Measurements from ENCODE around the gene PRKN.

Gene PRKN

DNA sequence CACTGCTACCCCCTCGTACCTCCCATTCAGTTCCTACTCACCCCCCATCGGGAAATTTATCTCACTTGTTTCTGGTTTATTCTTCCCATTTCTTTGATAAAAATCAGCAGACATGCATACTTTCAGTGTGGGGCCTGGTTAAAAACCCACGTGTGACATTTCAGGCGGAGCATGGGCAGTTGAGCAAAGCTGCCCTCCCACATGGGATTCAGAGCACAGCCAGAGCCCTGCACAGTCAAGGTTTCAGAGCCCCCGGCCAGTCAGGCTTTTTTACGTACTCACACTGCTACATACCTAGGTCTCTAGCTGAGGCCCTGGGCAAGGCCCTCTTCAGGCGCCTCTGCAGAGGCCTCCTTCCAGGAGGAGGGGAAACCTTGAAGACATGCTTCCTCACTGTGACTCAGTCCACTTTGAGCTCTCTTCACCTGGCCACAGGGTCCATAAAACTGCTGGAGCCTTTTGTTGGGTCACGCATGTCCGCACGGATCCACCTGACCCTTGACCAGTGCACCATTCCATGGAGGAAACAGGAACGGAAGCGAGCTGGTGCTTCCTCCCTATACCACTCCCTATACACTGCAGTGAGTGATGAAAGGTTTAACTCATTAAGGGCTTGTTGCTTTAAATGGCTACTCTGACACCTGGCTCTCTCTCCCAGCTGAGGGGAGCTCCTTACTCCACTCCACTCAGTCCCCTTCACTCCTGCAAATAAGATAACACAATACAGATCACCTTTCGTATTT is 713.3 kb downstream of the PRKN start:
- no peak for DNase-seq

DNA sequence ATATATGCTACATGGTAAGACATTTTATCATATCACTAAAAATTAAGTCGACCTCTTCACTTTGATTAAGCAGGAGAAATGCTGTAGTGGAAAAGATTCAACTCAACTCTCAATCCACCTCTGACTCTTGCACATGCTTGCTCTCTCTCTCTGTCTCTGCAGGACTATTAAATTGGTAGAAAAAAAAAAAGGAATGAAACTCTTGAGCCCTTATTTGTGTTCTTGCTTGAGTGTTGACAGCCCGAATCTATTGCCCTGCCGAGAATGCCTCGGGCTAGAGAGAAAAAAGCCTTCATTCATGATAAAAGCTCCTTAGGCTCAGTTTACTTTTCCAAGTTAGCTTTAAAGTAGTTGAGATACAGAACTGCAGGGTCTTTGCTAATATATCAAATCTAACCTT is 722.2 kb downstream of the PRKN start:
- DNase-seq, result no peak

DNA sequence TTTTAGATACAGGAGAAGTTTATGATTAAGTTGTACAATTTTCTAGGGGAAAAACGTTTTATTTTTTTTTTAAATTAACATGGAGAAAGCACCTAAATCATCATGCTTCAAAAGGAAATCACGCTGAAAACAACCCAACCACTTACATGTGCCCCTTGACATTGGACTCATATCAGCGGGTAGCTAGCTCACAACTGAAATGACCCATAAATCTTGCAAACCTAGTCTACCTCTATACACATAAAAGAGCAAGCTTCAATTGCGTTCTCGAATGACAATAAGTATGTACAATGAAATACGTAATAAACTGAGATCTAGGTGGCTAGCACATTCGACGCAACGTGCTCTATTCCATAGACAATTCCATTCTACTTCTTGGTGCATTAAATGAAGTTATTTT is 730.8 kb downstream of the PRKN start:
- no peak for DNase-seq

DNA sequence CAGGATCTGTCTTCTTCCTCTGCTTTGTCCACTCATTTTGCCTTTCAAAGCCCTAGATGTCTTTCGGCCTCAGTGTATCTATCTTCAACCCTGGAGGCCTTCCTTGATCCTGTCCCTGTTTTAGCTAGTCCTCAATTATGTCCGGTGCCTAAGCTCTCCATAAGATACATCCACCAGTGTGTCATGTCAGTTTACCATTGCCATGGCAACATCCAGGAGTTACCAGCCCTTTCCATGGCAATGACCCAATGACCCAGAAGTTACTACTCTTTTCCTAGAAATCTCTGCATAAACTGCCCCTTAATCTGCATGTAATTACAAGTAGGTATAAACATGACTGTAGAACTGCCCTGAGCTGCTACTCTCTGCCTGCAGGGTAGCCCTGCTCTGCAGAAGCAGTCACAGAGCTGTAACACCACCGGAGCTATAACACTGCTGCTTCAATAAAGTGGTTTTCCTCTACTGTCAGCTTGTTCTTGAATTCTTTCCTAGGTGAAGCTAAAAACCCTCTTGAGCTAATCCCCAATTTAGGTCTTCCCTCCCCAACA is 741.6 kb downstream of the PRKN start:
- no peak for DNase-seq

DNA sequence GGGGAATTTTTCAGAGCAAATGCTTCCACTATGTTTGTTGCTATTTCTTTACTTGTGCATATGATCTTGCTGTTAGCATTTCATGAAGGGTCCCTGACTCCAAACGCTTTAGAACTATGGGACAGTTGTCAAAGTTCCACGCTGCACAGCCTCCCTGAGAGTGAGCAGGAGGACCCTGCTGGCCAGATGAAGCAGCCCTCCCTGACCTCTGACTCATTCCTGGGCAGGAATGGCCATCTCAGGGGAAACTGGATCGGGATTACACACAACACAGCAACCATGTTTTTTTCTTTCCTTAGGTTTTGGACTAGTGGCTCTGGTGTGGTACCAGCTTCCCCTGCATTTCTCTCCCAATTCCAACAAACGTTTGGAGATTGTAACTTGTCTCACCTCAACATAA is 742.9 kb downstream of the PRKN start:
- DNase-seq, result no peak

DNA sequence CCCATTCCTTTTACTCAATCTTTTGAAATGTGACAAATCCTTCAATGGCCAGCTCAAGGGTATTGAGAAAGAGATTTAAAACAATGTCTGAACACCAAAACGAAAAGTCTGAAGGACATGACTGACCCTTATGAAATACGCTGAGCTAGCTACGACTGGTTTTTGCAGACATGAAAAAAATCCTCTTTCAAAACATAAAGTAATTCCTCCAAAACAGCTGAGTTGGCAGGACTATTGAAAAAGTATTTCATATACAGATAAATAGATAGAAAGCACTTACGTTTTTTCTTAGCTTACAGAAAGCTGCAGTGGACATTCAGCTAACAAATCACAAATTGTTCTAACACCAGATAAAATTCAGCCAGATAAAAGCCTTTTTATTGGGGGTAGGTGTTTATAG is 751.0 kb downstream of the PRKN start:
- DNase-seq, result no peak

DNA sequence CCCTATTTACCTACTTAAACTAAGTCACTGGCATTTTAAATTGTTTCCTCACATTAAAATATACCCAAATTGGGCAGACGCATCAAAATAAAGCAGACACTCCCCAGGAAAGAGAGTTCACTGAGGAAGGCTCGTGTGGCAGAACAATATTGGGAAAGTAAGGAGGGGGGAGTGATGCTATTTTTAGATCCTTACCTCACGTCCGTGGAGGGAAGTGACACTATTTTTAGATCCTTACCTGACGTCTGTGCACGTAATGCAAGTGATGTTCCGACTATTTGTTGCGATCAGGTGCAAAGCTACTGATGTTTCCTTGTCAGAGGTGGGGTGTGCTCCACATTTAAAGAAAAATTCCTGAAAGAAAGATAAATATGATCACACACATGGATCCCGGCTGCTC is 754.5 kb downstream of the PRKN start:
- no peak for DNase-seq

DNA sequence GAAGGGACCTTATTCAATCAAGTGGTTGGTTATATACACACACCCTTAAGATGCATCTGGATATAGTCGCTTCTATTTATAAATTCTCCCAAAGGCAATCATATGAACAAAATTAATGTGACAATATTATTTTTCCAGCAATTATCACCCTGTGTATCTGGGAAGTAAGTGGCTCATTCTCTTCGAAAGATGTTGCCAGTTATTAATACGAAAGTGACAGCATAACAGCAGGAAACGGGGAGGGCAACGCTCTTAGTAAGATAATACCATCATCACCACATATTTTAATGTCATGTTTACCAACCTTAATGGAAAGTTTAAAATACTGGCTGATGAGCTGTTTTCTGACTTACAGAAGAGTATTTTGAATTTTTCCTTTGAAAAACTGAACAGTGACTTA is 756.5 kb downstream of the PRKN start:
- no peak for DNase-seq

DNA sequence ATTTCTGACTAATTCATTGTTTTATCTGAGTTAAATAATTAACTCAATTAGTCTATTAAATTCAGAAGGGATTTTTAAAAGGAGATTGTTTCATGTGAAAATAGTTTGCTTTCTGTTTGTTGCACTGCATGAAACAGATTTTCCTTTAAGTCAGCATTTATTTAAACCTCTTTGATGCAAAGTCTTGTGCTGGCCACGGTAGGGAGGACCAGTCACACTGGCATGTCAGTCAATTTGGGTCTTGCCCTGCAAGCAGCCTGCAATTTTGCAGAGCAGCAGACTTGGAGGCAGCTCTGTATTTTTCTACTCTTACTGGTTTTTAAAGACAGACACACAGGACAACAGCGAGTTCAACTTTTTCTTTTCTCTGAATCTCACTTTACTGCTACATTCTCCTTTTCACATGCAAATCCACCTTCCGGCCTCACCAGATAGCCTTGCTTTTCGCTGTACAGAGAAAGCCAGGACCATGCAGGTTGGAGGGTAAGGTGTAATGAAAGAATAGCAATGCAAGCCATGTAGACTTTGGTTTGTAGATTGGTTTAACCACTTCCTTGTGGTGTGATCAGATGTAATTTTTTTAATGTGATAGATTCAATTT is 763.8 kb downstream of the PRKN start:
- no peak for DNase-seq

DNA sequence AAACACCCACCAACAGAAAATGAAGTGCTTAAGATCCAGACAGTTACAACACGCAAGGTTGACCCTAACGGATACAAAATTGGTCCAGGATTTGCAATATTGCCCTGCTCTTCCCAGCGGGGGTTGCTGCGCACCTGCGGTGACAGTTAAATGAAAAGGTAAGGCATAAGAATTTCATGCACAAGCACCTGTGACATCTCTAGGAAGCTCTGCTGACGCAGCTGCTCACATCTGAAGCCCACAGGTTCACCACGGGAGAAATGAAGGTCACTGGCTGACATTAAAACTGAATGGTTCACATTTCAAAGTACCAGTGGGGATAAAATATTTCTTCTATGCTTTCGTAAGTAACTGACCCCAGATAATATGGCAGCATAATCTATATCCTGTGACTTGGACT is 764.4 kb downstream of the PRKN start:
- no peak for DNase-seq

DNA sequence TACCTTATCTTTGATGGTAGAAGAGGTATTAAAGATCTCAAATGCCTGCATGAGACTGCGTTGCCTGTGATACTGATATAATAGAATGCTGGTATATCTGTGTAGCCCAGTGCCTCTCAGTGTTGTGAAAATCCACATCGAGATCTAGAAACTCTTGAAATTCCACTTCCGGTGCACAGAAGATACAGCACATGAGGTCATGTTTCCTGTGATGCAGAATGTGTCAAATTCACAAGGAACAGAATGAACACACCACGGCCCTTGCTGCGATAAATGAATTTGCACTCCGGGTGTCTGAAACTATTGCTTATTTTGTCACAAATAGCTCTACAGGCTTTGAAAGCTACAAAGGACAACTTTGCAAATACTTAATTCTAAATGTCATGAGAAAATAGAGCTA is 765.8 kb downstream of the PRKN start:
- no peak for DNase-seq

DNA sequence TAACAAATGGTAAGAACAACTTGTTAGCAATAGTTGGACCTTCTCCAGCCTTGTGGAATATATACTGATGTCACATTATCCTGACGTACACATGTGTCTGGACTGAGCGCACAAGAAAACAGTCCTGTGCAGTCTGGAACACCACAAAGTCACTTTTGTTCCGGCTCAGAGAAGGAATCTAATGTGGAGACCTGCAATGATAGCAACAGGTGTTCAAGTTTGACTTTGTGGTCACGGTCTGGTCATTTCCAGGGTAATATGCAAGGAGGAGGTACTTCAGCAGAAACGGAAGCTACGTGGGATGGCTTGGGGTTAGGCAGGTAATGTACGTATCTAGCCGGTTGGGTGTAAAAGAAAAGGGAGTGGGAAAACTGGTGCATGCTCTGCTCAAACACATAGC is 766.5 kb downstream of the PRKN start:
- DNase-seq, result no peak

DNA sequence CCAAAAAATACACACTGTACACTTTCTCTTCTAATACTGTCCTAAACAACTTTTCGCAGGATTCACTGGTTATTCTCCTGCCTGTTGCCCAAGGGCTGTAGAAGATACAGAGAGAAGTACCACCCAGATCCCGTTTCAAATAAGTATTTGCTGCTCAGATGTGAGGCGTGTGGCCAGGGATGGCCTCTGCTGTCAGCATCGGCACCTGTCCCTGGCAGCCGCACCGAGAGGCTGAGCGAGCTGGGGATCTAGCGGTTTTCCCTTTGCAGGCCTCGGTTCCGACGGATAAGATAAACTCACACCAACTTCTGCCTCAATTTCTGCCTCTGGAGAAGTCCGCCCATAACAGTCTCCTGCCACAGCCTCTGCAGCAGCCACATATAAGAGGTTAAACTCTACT is 768.5 kb downstream of the PRKN start:
- DNase-seq, result no peak

DNA sequence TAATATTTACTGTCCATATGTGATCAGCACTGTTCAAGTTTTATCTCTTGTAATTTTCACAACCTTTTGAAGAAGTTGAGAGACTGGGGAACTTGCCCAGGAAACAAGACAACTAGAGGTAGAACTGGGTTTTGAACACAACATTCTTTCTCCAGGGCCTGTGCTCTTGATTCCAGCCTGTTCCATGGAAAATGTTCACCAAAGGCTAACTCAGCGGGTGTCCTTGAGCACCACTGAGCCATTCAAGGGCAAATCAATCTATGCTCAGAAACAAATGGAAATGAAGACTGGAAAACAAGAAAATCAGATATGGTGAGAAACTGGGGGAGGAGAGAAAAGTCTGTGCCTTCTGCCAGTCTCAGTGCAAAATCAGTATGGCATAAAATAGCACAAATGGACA is 771.5 kb downstream of the PRKN start:
- DNase-seq, result no peak

DNA sequence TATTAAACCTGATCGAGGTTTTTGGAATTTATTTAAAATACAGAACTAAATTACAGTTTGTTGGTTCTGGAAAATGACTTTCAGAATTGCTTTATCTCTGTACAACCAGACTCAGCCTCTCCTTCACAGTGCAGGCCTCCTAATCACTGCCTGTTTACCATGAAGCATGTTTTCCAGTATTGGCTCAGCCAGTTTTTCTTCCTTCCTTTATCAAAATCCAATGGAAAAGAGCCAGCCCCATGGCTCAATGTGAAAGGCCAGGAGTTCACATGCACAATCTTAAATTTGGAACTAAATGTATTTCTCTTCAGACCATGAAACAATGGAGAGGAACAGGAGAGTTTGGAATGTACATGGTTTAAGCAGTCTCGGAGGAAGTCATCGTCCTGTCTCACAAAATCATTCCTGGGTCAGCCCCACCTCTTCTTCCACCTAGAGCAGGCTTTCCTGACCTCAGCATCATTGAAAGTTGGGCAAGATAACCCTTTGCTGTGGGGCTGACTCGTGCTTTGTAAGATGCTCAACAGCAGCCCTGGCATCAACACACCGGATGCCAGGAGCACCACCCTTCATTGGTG is 772.8 kb downstream of the PRKN start:
- DNase-seq, result no peak

DNA sequence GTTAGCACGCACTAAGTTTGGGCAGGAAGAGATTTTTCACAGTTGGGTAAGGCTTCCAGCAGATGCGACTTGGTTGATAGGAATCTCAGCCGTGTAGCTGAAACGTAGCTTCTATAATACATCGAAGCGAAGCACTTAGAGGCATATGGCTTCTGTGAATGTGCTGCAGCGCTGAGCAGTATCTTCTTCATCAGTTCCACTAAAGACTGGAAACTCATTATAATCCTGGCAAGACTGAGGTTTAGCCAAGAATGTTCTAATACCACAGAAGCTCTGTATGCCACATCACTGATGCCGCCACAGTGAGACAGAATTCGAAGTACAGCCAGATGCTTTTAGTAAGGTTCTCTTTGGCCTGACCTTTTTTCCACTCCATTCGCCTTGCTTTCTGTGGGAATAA is 773.5 kb downstream of the PRKN start:
- no peak for DNase-seq

DNA sequence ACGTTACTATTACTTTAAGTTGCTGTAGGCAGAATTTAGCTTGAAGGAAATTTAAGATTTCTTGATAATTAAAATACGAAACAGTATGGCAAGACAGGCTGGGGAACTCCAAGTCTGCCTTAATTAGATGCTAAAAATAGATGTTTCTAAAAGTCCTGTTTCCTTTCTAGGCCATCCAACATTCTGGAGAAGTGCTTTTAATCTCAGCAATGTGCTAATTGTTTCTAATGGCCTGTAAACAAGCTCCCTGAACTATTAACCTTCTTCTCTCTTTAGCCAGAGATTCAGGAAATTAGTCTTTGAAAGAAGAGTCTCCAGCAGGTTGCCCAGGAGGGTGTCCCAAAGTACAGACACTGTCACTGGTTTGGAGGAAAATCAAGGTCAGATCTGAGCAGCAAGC is 776.4 kb downstream of the PRKN start:
- DNase-seq, result no peak

DNA sequence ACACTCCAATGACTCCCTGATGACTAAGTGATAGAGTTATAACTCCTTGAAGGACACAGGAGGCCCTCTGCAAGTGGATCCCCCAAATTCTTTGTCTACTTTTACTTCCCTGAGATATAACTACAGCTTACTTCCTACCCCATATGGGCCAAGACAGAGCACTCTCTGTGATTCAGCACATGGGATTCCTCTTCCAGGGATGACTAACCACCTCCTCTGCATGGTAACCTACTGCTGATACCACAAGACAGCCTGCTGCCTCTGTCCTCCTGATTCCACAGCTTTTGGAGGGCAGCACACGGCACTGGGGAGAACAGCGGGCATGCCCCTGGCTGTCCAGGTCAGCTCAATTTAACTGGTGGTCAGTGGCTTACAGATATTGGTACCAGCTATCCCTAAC is 778.0 kb downstream of the PRKN start:
- DNase-seq, result no peak

DNA sequence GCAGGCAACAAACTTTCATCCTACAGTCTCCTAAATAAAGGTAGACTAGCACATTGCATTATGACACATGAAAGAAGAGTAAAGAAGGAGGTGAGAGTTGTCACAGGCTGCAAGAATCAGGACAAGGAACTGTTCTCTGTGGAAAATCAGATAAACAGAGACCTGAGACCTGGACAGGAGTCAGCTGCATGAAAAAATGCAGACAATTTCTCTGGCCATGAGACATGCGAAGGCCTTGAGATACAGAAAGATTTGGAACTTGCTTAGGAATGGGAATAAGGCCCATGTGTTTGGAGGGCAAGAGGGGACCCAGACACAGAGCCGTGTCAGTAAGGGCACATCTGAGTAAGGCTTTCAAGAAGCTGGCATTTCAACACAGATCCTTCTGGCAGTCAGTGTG is 779.1 kb downstream of the PRKN start:
- no peak for DNase-seq

DNA sequence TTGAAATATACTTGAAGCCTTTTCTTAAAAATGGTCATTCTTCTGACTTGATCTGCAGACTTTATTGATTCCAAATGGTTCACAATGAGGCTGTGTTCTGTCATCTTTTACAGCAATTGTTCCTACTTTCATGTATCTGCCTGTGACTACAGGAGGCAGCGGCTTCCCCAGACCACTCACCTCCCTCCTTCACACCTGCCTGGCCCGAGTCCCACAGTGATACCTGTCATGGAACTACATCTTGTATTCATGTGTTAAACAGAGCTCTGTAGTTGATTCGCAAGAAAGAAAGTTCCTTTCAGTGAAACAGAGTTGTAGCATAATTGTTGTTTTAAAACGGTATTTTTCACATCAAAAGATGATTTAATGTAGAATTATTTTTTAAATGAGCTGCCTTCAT is 780.2 kb downstream of the PRKN start:
- DNase-seq, result no peak

DNA sequence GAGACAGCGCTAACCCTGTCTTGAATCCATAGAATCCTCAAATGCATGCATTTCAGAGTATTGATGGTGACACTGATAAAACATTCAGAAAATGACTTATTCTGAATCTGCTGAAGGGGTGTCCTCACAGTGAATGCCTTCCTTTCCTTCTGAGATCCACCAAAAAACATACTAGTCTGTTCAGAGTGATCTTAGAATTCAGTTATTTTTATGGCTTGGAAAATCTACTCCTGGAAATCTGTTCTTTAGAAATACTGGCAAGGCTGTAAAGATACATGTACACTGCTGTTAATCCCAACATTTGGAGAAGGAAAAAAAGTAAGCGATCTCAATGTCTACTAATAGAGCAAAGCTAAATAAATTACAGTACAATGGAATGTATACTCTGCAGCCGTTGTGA is 781.1 kb downstream of the PRKN start:
- no peak for DNase-seq

DNA sequence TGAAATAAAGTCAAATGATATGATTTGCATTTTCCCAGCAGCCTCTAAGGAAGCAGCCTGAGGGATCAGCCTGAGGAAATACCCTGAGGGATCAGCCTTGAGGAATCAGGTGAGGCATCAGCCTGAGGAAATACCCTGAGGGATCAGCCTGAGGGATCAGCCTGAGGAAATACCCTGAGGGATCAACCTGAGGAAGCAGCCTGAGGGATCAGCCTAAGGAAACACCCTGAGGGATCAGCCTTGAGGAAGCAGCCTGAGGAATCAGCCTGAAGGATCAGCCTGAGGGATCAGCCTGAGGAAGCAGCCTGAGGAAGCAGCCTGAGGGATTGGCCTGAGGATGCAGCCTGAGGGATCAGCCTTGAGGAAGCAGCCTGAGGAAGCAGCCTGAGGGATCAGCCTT is 784.0 kb downstream of the PRKN start:
- no peak for DNase-seq

DNA sequence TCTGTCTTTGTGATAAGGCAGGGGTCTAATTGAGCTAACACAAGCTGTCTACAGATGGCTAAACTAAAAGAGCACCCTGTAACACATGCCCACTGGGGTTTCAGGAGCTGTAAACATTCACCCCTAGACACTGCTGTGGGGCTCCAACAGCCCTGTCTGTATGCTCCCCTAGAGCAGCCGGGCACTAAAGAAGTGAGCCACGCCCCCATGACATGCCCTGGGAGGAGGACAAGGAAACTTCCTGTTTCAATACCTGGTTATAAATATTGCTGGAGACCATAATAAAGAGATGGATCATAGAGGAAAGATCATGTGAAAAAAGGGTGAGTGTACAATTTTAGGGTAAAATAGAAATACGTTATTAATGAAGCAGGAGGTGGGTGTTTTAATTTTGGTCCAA is 786.0 kb downstream of the PRKN start:
- DNase-seq, result no peak

DNA sequence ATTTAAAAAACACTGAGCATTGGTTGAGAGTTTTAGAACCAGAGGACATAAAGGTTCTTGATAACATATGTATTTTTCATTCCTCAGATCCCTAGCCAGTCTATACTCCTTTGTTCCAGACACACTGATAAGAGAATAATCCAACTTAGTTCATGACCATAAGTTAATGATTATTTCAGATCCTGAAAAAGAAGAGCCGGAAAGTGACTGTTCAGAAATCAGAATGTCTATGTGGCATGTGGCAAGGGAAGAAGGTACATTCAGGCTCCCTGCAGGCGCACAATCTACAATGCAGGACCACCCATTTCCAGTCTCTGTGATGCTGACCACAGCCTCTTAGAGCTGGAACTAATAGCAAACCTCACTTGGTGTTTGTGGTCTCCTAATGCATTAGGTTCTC is 787.0 kb downstream of the PRKN start:
- no peak for DNase-seq

DNA sequence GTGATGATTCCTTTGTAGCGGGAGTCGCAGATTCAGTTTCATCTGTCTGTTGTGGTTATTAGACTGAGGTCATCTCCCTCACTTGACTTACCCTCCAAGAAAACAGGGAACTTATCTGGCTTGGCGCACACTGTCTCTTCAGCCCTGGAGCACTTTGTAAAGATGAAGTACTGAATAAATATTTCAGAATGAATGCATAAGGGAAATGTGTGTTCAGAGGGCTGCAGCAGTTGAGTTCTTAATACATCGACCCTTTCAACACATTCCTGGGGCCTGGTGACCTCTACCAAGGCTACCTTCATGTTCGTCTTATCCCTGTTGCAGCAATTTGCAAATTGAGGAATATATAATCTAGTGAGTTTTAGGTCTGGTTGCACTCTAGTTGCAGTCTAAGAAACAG is 801.2 kb downstream of the PRKN start:
- no peak for DNase-seq

All from DMS79 treated with DMSO at 0.1 percent for 48 hours (cell line).